ENCODE results near the gene SORCS1.

DNA sequence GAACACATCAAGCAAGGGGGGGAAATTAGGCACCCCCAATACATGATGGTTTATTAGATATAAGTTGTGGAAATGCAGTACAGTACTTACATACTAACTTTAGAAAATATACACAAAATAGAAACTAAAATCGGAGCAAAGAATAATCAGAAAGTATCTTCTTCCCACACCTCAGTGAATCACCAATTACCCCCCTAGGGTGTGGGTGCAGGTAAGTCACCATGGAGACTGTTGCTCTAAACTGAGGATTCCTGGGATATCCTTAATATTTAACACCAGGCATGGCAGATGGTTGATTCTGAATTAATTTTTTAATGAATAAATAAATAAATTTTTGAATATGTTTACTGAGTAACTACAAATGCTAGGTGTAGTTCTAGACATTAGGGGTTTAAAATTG lies 424.4 kb downstream of the SORCS1 start:
- TF ChIP-seq CTCF (conservative IDR thresholded peaks at IDR 0.05 in 1 of 2, IDR thresholded peaks at IDR 0.05 in 1 of 2; ENCODE audit: low read depth in 1 of 2, low read length in 2 of 2), result no peak
- no peak for TF ChIP-seq EZH2 (IDR thresholded peaks at IDR 0.05; ENCODE audit: low read length, missing control alignments)
